ENCODE measurements around the gene CYP2A6.

CYP2A6 gene

DNA sequence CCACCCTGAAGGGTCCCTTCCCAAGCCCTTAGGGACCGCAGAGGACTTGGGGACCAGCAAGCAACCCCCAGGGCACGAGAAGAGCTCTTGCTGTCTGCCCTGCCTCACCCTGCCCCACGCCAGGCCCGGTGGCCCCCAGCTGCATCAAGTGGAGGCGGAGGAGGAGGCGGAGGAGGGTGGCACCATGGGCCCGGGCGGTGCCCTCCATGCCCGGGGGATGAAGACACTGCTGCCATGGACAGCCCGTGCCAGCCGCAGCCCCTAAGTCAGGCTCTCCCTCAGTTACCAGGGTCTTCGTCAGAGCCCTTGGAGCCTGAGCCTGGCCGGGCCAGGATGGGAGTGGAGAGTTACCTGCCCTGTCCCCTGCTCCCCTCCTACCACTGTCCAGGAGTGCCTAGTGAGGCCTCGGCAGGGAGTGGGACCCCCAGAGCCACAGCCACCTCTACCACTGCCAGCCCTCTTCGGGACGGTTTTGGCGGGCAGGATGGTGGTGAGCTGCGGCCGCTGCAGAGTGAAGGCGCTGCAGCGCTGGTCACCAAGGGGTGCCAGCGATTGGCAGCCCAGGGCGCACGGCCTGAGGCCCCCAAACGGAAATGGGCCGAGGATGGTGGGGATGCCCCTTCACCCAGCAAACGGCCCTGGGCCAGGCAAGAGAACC lies 49.8 kb downstream of the CYP2A6 start:
- no peak for DNase-seq

DNA sequence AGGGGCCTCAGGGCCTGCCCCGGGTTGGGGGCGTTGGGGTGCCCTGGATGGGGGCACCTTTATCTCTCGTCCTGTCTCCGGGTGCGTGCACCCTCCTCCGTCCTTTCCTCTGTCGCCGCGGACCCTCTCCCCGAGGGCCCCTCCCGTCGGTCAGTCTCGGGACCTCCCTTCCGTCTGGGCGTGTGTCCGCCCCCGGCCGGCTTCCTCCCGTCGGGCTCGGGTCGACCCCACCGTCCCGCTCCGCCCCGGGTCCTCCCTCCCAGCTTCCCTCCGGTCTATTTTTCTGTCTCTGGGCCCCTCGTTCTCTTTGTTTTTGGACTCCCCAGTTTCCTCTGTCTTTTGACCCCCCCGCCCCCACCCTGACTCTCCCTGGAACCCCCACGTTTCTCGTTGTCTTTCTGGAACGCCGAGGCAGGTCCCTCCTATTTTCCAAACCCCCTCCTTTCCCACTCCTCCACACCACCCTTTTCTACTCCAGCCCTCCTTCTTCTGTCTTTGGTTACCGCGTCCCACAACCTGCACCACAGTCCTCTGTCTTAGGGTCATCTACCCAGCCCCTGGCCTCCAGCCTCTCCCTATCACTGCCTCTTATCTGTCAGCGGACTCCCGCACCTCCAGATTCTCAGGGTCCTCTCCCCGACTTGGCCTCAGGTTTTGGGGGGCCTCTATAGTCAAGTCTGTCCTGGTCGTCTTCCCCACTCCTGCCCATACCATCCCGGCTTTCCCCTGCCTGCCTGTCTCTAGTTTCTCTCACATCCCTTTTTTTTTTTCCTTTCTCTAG lies 50.5 kb downstream of the CYP2A6 start:
- DNase-seq = peak in 1 of 2 experiments; percentile 9

DNA sequence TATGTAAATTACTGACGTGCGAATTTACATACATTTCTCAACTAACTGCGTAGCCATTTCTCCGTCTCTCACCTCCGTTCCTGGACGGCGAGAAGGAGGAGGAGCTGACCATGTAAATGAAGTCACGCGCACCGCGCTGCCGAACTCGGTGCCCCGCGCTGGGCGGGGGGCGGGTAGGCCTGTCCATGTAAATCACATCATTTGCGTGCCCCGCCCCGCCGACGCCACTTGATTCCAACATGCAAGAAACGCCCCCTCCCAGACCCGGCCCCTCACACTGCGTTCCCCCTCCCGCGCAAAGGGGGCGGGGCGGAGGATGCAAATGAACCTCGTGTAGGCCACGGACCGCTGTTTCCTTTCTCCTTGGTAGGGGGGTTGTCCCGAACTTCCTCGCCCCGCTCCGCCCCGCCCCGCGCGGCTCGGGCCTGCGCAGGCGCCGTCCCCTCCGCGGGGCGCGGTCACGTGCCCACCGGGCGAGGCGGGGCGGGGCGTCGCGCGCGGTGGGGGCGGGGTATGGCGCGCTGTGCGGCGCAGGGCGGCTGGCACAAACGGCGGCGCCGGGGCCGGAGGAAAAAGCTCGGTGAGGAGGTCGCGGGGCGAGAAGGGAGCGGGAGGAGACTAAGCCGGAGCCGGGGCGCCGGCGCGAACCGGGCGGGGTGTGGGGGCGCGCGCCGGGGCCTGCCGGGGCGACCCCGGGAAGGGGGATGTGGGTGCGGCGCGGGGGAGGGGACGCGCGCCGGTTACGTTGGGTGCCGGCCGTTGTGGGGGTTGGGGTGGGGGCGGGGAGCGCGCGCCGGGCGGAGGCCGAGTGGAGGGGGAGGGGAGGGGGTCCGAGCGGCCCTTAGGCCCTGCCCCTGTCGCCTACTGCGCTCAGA lies 51.3 kb downstream of the CYP2A6 start, which contains the start of gene EGLN2:
TSS of gene EGLN2 (plus strand) at position 509 of the 875 bp plus-strand sequence. CDS start 1,382 bp downstream, outside the sequence.
- DNase-seq = peak; percentile 100

DNA sequence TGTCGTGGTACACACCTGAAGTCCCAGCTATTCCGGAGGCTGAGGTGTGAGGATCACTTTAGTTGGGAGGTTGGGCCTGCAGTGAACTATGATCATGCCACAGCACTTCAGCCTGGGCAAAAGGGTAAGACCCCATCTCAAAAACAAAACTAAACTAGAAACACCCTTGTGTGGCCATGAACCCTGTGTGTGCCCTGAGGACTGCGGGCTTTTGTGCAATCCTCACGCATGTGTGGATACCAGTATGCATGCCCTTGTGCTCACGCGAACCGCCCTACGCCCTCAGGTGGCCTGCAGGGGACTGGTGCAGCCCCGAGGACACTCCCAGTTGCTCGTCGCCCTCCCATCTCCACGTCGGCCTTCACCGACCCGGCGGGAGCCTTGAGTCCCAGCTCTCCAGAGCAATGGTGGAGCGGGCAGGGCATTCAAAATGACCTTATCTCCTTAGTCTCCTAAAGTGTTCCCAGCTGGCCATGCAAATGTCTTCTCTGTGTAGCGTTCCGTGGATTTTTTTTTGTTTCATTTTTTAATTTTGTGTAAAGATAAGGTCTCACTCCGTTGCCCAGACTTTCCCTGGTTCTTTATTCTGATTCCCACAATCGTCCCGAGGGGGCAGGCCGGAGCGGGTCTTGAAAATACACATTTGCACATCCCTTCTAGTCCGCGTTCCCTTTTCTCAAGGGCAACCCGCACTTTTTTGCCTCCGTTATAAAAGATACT lies 52.1 kb downstream of the CYP2A6 start:
- peak; percentile 88 to 92 for DNase-seq

DNA sequence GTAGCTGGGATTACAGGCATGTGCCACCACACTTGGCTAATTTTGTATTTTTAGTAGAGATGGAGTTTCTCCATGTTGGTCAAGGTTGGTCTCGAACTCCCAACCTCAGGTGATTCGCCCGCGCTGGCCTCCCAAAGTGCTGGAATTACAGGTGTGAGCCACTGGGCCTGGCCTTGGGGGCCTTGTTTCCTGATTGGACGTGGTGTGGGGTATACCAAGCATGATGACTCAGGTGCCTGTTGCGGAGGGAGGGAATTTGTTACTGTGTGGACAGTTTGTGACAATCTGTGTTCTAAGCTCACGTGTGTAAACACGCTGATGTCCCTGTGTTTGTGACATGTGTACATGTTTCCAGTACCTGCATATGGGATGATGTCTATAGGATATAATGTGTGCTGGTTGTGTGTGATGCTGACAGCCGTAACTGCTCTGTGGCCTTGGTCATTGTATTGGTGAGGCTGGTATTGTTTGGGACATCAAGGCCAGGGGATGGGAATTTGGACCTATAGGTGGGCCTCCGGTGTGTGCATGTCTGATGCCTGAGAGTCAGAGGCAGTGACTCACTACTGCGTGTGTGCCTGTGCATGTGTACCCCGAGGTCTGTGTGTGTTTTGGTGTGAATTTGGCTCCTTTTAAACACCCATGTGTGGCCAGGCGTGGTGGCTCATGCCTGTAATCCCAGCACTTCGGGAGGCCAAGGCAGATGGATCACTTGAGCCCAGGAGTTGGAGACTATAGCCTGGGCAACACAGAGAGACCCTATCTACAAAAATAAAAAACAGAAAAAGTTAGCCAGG lies 52.9 kb downstream of the CYP2A6 start:
- DNase-seq = no peak

All from SHP77 (cell line).